ENCODE results near the gene MOGAT2. TPM values are rescaled to one million over a fixed set of nuclear protein-coding genes. Genes with fewer than 3 reads are reported as not detected.

The MOGAT2 gene
- not detected in 2 replicates for total RNA-seq (ENCODE audit: low replicate concordance)

GRCh38 chr11:75717608-75718418 lies at the start of gene MOGAT2:
Gene MOGAT2 (plus strand): TSS chr11:75717838. CDS start chr11:75717889, 51 bp downstream.

GRCh38 chr11:75668451-75669297 lies 49.0 kb upstream of the MOGAT2 start, which contains the start of gene MAP6:
Gene MAP6 (minus strand): TSS chr11:75669038. CDS start chr11:75668369, 669 bp downstream.

GRCh38 chr11:75768112-75768908 lies 50.7 kb downstream of the MOGAT2 start, which contains the start of gene DGAT2:
Gene DGAT2 (plus strand): TSS chr11:75768778. CDS start chr11:75768992, 214 bp downstream.

Other genes starting within 250 kb of the MOGAT2 start
- gene GDPD5, start 191.9 kb upstream of the MOGAT2 start, total RNA-seq (ENCODE audit: low replicate concordance) = 5.5 and 7.3 TPM in 2 replicates
- 1,244 and 2,461 TPM in 2 replicates for gene SERPINH1, start 155.6 kb upstream of the MOGAT2 start, total RNA-seq (ENCODE audit: low replicate concordance)
- 1.2 and 1.5 TPM in 2 replicates for gene MAP6, start 48.8 kb upstream of the MOGAT2 start, total RNA-seq (ENCODE audit: low replicate concordance)
- gene DGAT2, start 50.9 kb downstream of the MOGAT2 start, total RNA-seq (ENCODE audit: low replicate concordance) = 0.60 and 18.7 TPM in 2 replicates
- gene UVRAG, start 97.4 kb downstream of the MOGAT2 start, total RNA-seq (ENCODE audit: low replicate concordance) = 12.4 and 19.8 TPM in 2 replicates

Measured in smooth muscle cell of the coronary artery (primary cell).